HG03097 (cell line): Measurements from ENCODE around the gene SFXN5.
"Not testable (repeated sequence)": the region's sequence is repeated elsewhere in the genome, so short reads cannot be mapped to it uniquely, and the experiment has no call there.

Source experiments
- ATAC-seq: cut with Tn5 transposase; IDR thresholded peaks from one replicate; pipeline ENCODE4 v1.9.1; 2021; ENCODE audit not compliant: unreplicated experiment, low FRiP score

Gene SFXN5

GRCh38 chr2:72915907-72916742 is 155.4 kb downstream of the SFXN5 start:
- peak; percentile 48 for ATAC-seq

DNA sequence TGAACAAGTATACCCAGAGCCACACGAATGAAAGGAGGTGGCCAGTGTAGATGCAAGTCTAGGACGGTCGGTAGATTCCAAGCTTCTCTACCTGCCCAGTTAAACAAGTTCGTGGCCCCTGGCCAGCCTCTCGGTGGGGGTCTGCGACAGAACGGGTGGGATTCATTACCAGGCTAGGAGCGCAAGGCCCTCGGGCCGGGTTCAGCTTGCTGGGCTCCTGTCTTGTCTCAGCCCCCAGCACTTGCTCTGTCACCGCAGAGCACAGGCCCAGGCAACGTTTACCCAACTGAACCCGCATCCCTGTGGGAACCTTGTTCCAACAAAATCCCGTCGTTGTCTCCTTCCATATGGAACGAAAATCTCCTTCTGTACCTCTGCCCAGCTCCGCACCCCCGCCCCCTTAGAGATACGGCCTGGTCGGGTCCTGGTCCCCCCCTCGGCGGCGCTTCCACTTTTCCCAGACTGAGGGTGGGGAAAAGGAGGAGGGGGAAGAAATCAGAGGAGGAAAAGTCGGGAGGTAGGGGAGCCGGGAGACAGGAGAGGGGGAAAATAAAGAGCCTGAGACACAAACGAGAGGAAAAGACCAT is 156.1 kb downstream of the SFXN5 start:
- ATAC-seq = no peak

DNA sequence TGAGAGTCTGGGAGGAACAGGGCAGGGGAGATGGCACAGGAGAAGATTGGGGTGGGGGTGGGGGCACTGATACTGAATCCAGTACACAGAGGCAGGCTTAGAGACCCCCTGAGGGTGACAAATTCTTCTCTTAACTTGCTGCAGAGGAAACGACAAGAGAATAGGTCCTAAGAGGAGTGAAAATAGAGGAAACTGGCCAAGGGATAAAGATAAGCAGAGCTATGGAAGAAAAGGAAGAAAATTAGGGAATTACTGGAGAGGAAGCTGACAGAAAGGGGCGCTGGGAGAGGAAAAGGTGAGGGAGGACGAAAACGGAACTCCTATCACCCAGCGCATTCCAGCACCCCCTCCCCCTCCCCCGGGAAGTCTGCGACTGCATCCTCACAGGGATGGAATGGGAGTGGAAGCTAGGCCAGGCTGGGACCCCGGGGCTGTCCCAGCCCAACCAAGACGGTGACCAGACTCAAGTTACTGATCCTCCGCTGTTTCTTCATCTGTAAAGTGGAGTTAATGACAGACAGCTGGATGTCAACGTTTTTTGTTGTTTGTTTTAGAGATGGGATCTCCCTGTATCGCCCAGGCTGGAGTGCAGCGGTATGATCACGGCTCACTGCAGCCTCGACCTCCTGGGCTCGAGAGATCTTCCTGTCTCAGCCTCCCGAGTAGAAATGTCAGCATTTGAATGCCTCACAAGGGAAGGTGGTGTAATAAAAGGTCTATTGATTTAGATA is 156.8 kb downstream of the SFXN5 start:
- ATAC-seq = no peak

DNA sequence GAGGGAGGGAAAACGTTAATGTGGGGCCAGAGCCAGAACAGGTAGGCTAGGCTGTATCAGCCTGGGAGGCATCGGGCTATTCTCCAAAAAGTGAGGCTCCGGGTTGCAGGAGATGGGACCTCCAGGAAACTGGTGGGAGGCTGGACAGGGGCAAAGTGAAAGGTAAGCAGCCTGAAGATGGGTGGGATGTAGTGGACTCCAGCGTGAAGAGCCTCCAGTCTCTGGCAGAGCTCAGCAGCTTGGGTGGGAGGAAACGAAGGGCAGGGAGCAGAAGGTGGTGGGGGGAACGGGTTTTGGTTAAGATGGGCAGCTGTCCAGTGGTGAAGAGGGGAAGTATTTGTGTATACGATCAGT is 157.3 kb downstream of the SFXN5 start:
- ATAC-seq = no peak

DNA sequence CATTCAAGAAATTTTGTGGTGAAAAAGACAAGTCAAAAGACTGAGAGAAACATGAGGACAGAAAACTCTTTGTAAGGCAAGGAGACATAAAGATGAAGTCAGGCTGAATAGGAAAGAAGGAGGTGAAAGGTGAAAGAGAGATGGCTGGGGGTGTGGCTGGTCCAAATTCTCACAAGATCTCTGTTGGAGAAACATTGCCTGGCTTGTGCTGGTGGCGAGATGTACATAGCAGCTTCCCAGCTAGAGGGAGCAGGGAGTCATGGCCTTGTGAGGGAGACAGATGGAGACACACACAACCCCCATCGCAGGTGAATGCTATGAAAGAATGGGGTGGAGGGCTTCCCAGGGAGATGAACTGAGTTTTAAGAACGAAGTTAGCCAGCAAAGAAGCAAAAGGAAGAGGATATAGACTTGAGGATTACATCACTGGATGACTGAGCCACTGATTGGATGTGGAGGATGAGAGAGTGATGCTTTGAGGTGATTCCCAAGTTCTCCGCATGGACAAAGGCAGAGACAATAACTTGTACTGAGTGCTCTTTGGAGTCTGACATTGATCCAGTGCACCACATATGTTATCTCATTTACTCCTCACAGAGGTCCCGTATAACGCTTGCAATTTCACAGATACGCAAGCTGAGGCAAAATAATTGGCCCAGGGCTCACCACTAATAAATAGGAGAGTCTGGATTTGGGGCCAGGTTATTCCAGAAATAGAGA is 157.9 kb downstream of the SFXN5 start:
- no peak for ATAC-seq

- no peak for ATAC-seq
These were observed 160.3 kb downstream of the SFXN5 start for GRCh38 chr2:72911256-72911655.

DNA sequence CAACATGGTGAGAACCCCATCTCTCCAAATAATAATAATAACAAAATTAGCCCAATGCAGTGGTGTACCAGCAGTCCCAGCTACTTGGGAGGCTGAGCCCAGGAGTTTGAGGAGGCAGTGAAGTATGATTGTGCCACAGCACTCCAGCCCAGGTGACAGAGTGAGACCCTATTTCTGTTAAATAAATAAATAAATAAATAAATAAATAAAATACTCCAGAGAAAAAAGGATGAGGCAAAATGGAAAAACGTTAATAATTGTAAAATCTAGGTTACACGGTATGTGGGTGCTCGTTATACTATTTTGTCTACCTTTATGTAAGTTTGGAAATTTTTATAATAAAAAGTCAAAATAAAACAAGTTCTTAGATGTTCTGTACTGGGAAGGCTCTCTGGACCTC is 162.8 kb downstream of the SFXN5 start:
- no peak for ATAC-seq

GRCh38 chr2:72907369-72907768 is 164.1 kb downstream of the SFXN5 start:
- ATAC-seq = not testable (repeated sequence)

- no peak for ATAC-seq
These were observed 170.1 kb downstream of the SFXN5 start for GRCh38 chr2:72901426-72901825.

- ATAC-seq = no peak
These were observed 171.2 kb downstream of the SFXN5 start for GRCh38 chr2:72900191-72900825.

DNA sequence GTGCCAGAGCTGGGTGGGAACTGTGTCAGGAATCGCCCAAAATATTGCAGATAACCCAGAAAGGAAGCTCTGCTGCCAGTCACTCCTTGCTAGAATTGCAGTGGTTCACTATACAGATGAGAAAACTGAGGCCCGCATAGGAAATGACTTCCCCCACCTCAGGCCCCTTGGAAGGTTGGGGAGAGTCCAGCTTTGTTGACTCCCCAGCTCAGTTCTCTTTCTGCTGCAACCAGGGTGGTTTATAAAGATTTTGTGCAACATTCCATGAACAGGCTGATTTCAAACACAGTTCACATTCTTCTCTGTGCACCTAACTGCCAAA is 173.0 kb downstream of the SFXN5 start:
- no peak for ATAC-seq

DNA sequence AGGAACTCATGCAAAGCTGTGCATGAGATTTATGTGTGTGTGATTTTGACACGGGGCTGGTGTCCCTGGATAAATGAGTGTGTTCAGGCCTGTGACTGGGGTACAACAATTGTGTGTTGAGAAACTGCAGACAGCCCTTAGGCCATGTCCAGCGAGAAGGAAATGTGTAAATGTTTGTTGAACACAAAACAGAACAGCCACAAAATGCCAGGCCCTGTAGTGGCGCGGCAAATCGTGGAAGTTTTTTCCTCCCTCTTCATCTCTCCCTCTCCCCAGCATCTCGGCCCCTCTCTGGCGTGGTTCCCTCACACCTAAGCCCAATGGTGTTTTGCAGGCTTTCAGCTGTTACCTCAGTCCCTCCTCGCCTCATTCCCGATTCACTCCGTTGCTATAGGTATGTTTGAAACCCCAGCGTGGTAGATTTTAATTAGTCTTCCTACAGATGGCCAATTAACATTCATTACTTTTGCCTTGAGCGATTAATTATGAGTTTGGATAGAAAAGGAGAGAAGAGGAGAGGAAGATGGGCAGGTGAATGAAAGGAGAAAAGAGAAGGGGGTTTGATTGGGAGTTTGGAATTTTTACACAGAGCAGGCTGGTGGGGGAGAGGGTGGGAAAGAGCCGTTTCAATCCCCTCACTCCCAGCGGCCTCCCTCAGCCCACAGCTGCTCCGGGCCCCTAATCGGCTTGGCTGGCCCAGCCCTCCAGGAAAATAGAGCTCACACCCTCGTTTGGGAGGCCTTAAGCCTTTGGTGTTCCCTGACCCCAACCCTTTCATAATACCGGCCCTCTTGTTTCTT is 173.5 kb downstream of the SFXN5 start:
- ATAC-seq = no peak

GRCh38 chr2:72896446-72896845 is 175.1 kb downstream of the SFXN5 start:
- no peak for ATAC-seq

GRCh38 chr2:72895759-72896281 is 175.7 kb downstream of the SFXN5 start:
- no peak for ATAC-seq

DNA sequence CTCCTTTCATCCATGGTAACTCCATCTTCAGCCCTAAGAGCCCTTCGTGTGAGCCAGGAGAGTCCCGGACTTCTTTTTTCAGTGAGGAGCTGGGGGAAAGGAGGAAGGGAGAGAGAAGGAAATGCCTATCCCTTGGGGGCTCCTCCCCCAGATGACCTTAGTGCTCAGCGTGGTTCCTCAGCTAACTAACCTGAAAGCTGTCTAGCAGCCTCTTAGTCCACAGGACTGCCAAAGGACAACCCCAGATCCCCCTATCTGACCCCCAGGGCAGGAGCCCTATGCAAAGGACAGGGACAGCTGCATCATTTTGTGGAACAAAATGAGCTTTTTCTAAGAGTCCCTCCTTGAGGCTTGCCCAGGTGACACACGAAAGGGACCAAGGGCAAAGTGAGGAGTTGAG is 176.4 kb downstream of the SFXN5 start:
- ATAC-seq = no peak

- no peak for ATAC-seq
These were observed 177.0 kb downstream of the SFXN5 start for GRCh38 chr2:72894514-72894913.

DNA sequence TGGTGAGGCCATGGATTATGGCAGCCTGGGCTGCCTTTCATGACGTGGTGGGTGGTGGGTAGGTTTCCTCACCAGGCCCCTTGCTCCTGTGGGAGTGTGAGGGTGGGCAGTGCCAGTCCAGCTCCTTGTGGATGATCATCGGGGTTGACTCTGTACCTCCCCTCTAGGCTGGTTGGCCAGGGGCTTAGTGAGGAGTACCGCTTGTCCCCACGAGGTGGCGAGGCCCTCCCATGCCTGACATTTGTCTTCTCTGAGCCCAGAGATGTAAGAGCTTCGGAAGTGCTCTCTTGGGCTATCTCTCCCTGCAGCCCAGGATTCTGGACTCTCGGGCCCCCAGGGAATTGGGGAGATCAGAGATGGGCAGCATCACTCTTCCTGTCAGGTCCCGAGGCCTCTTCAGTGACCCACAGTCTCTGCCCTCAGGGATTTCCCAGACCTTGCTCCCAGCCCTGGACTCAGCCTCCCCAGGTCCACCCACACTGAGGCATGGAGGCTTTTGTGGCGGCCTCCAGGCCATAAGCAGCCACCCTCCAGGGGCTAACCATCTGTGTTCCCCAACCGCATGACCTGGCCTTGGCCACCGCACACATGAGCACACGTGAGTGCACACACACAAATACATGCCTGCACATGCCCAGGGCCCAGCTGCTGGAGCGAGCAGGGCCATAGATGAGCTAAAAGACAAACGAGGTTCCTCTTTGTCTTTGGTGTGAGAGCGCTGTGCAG is 177.8 kb downstream of the SFXN5 start:
- ATAC-seq = peak; percentile 63

- ATAC-seq = peak; percentile 64
These were observed 178.9 kb downstream of the SFXN5 start for GRCh38 chr2:72892506-72893173.
